NCI-H1105 (cell line): Measurements from ENCODE around the gene GALNTL6.

ENCODE experiments used
- DNase-seq: peaks from one replicate; lab custom pipeline; 2025; lab: John Stamatoyannopoulos, UW

Gene GALNTL6

DNA sequence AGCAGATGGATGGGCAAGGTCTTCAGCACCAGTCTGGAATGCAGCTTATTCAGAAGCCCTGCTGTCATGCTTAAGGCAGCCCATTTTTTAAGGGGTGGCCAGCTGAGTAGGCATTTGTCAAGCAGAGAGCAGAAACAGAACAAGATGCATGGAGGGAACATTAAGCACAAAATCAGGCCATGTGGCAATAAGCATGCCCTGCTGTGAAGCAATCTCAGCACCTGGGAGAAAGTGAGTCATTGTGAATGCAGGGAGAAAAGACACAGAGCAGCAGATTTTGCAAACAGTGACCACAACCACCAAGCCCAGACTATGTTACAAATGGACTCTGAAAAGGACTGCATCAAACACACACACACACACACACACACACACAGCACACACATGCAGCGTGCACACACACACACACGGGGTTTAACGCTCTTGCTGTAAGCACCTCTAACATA is 1261.3 kb downstream of the GALNTL6 start:
- no peak for DNase-seq

DNA sequence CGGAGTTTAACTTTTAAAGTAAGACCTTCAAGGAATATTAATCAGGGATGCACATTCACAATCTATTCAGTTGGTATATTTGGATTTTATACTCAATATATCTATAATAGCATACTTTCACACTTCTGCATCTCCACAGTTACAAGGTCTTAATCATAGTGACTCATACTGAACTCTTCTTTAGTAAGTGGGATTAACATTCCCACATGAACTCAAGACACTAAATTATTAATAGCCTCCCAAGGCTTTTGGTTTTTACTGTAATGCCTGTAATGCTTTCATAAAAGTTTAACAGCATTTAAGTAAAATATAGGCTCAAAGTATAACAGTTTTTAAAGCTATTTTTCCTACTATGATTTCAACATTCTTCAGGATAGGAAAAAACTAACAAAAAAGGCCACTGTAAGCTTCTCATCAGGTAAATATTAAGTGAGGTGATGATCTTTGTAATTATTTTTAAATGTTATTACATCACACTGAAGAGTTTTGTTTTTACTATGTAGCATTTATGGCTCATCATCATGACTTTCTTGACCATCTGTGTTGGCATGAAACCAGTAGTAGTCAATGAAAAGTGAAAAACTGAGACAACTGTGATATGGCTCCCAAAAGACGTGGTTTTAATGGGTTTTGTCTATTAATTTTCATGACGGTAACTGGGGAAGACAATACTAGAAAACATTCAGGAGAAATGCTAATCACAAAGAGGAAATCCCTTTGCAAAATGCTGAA is 1263.9 kb downstream of the GALNTL6 start:
- no peak for DNase-seq

DNA sequence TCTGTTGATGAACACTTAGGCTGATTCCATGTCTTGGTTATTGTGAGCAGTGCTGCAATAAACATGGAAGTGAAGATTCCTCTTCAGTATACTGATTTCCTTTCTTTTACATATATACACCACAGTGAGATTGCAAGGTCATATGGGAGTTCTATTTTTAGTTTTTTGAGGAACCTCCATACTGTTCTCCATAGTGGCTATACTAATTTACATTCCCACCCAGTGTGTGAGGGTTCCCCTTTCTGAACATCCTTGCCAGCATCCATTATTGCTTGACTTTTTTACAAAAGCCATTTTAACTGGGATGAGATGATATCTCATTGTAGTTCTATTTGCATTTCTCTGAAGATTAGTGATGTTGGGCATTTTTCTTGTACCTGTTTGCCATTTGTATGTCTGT is 1274.9 kb downstream of the GALNTL6 start:
- no peak for DNase-seq
